HUDEP-2 (cell line): Measurements from ENCODE around the gene DTNBP1.

ENCODE experiments used
- DNase-seq, 76 experiments: peaks; one replicate each; lab custom pipeline; 2025; ENCODE audit not compliant: unreplicated experiment in 76 of 76; lab: John Stamatoyannopoulos, UW

Gene DTNBP1

DNA sequence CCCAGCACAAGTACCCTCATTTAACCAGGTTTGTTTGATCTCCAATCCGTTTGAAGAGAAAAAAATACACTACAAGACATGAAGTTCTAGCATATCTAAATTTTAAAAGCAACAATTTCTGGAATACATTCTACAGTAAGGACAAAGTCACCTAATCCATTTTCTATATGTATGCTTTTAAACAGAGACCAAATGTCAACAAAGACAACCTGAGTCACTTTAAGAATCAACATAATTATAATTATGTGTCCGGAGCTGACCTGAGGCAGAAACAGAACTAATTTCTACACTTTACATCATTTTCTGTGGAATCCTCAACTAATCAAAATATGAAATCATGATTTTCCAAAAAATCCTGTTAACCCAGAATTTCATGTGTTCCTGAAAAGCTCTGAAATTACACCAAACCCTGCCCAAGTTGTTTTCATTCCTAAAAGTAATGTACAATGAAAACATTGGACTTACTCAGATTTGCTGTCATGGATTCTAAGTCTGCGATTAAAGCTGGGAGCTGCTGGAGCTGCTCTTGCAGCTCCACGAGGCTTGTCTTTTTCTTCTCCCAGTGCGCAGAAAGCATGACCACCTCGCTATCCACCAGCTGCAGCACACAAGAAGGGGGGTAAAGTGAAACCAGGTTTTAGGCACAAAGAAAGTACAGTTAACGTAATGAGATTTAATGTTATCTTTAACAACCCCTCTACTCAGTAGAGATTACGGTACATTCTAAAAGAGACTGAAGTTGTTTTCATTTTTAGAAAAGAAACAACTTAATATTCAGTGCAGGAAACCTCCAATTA, 35.8 kb downstream of the DTNBP1 start:
- no peak for DNase-seq

DNA sequence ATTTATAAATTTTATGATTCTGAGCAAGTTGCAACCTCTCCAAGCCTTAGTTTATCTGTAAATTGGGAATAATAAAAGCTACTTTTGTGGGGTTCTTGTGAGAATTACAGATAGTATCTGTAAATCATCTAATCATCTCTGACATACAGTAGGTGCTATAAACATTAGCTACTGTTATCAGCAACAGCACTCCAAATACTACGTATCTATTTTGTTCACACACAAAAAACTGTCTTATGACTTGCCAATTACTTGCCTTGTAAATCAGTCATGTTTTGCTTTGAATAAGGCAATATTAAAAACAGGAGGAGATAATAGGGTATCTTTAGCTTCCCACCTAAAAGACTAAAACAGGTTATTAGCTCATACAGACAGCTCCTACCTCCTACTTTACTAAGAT, 36.7 kb downstream of the DTNBP1 start:
- no peak for DNase-seq

GRCh38 chr6:15623276-15624116, 39.3 kb downstream of the DTNBP1 start:
- peak in 5 of 76 experiments; percentile 15 to 36 (median 27) for DNase-seq

DNA sequence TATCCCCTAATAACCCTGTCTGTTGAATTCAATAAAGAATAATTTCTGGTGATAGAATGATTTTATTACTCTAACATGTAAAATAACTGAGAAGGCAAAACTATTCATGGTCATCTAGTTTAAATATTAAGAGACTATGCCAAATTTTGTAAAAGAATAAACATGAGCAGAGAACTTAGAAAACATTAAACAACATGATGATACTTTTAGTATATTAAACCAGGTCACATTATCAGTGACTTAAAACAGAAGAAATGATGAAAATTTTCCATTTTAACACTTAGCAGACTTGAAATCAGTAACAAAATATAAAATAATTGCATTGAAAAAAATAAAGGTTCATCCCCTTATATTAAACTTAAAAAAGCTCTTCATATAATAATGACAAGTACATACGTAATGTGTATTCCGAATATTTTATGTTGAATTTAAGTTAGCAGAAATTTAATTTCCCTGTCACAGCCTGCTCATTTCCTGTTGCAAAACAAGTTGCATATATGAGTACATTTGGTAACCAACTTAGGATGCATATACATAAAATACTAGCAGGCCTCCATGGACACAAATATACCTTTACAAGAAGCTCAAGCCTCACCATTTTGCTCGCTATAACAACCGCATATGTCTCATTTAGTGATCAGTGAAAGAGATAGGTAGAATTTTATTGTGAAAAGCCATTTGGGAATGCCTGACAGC, 40.6 kb downstream of the DTNBP1 start:
- no peak for DNase-seq

DNA sequence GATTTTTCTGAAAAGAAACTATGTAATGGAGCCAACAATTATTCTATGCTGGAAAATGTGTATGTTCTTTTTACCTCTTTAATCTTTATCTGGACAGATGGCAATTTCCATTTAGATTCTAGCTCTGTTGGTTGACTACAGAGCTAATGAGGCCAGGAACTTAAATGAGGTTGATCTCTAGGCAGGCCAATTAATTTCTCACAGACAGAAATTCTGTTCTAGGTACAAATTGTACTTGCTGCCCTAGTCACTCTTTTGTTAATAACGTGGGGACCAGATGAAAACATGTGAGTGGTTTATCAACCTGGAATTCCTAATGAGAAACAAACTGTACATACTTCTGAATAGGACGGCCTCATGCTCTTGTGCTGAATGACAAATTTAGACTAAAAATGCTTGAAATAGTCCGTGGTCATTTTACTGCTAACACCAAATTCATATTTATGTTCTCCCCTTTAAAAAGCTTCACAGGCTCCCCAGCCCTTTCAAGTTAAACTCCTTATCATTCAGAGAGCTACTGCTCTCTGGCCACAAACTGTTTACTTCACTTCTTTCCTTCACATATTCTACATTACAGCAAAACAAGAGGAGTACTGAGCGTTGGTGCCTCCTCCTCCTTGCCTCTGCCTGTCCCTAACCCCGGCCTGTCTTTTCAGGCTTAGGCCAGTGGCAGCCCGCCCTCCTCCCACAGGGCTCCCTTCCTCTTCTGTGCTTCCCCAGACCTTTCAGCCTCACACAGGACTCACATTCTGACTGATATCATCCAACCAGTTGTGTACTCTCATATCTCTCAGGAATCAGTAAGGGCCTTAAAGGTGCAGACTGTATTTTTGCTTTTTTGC, 41.4 kb downstream of the DTNBP1 start:
- DNase-seq: peak in 75 of 76 experiments; percentile 10 to 91 (median 78)

GRCh38 chr6:15620611-15621010, 42.2 kb downstream of the DTNBP1 start:
- DNase-seq: peak in 3 of 76 experiments; percentile 5 to 18 (median 12)

GRCh38 chr6:15619330-15619729, 43.5 kb downstream of the DTNBP1 start:
- no peak for DNase-seq

GRCh38 chr6:15618685-15619084, 44.1 kb downstream of the DTNBP1 start:
- DNase-seq: no peak

- no peak for DNase-seq
These were observed 46.6 kb downstream of the DTNBP1 start for GRCh38 chr6:15616261-15616660.

- no peak for DNase-seq
These were observed 47.0 kb downstream of the DTNBP1 start for GRCh38 chr6:15615802-15616201.

DNA sequence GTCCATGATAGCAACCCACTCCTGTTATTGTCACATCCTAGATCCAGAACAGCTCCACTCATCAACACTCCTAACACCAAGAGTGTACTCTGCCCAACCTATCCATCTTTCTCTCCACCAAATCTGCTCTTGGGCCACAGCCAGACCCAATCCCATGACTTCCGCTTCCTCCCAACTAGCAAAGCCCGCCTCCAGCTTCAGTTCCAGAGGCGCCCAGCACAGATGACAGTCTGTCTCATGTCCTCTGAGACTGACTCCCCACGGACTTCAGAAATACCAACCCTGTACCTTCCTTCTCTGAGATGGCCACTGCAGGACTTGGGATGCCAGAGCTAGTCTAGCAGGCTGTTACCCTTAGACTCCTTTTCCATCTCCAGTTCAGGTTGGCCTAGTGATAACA, 48.6 kb downstream of the DTNBP1 start:
- no peak for DNase-seq

DNA sequence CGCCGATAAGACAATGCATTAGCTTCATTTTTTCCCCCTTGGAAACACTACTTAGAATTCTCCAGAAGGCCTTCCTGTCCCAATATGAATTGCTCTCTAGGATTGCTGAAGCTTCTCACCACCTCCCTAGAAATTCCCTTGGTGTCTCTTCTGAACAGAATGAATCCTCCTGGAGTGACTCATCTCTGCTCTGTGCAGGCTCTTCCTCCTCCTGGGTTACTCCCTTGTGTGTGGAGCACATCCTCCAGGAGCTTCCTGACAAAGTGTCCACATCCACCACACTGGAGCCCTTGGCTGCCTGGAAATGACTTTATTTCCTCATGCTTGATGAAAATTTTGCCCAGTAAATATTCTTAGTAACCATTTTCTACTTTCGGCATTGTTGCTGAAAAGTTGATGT, 54.4 kb downstream of the DTNBP1 start:
- DNase-seq: no peak

DNA sequence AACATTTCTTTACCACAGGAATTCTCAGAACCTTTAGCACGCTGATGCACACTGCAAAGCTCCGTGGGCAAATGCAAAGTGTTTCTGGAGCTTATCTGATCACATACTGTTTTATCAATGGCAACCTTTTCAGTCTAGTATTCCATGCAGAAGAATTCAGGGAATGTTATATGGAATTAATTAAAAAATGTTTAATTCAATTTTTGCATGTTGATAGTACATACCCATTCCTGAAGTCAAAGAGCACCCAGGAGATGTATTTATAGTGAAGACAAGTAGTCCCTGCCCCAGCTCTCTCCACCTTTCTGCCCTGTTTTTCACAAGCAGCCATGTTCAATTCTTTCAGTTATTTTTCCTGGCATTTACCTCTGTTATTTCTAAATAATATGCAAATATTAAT, 55.2 kb downstream of the DTNBP1 start:
- no peak for DNase-seq

DNA sequence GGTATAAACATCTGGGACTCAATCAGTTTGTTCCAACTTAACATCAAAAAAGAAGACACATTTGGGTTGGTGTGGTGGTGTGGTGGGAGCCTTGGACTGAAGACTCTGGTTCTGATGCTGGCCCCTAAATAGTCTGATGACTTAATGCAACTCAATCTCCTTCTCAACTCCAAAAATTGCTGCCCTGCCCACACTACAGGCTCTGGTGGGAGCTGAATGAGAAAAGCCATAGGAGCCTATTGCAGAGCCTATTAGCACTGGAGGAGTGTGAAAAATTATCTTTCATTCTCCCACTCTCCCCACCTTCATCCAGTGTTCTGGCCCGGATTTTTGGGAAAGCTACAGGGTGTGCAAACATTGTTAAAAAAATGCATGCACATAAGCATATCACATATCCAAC, 56.5 kb downstream of the DTNBP1 start:
- no peak for DNase-seq

- no peak for DNase-seq
These were observed 58.0 kb downstream of the DTNBP1 start for GRCh38 chr6:15604843-15605242.

DNA sequence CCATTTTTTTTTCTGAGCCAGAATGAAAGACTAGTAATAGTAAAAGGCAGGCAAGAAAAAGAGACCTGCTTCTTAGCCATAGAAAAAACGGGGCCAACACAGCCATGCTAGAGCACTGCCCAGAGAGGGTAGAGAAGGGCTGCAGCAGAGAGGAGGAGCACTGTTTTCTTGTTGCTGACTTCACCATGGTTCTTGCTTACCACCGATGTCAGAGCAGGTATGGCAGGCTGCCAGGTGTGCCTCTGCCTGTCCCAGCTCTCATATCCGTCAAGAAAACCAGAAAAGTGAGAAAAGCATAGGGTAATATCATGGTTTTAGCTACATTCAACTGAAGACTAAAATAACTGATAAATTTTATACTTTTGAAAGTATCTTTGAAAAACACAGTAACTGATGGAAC, 60.7 kb downstream of the DTNBP1 start:
- DNase-seq: peak in 13 of 76 experiments; percentile 11 to 51 (median 21)

- no peak for DNase-seq
These were observed 64.5 kb downstream of the DTNBP1 start for GRCh38 chr6:15598273-15598798.

GRCh38 chr6:15596186-15596896, 66.5 kb downstream of the DTNBP1 start:
- no peak for DNase-seq

DNA sequence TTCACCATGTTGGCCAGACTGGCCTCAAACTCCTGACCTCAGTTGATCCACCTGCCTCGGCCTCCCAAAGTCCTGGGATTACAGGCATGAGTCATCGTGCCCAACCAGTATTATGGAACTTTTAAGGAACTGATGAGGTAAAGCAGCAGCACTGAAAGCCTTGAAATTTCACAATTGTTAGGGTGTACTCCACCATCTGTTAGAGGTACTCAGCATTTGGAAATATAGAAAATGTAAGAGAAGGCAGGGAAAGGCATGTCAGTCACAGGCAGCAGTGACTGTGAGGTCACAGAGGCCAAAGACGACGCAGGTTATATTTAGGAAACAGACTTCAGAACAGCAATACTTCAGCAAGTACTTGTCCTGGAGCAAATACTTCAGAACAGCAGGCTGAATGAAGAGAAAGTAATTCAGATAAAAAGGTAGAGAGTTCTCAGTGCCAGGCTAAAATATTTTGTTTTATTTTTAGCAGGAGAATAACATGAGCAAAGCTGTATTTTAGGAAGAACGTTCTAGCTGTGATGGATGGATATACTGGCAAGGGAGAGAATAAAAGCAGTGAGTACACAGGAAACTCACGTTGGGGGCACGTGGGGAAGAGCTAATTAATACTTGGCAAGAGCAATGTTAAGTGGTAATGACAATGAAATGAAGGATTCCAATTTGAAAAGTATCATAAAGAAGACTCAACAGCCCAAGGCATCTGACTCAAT, 67.2 kb downstream of the DTNBP1 start:
- no peak for DNase-seq
